NCI-H2196 (cell line): ENCODE results near the gene RBCK1.
"Not testable (repeated sequence)": the region's sequence is repeated elsewhere in the genome, so short reads cannot be mapped to it uniquely, and the experiment has no call there.

Experiments
- DNase-seq: peaks from one replicate; lab custom pipeline; 2025; ENCODE audit not compliant: unreplicated experiment; lab: John Stamatoyannopoulos, UW

The RBCK1 gene

DNA sequence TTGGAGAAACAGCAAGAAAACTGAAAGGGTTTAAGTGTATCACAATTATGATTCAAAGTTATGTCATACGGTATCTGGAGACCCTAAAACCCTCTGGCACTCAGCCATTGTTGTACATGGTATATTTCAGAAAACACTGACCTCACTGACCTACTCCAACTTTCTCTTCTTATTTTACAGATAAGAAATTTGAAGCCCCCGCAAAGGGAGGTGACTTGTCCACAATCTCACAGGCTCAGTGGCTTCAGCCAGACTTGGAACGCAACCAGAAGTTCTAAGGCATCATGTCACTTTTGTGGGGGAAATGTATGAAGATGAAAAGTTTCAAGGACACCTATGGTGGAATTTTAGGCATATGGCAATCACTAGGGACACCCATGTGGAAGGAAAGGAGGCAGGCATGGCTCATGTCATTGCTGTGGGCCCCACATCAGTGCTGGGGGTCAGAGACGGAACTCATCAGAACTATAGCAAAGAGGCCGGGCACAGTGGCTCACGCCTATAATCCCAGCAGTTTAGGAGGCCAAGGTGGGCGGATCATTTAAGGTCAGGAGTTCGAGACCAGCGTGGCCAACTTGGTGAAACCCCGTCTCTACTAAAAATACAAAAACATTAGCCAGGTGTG, 32.7 kb upstream of the RBCK1 start:
- no peak for DNase-seq

DNA sequence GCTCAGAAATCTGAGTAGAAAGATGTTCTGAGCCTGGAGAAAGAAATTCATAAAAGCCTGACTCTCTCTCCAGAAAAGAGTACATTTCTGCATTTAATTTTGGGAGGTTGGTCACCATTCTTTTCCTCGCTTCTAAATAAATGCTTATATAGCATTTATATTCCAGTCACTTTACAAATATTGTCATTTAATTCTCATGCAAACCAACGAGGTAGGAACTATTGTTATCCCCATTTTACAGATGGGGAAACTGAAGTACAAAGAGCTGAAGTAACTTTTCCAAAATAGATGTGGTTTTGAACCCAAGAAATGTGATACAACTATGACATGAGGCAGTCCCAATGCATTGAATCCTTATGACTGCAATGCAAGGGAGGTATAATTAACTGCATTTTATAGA, 32.0 kb upstream of the RBCK1 start:
- DNase-seq: no peak

DNA sequence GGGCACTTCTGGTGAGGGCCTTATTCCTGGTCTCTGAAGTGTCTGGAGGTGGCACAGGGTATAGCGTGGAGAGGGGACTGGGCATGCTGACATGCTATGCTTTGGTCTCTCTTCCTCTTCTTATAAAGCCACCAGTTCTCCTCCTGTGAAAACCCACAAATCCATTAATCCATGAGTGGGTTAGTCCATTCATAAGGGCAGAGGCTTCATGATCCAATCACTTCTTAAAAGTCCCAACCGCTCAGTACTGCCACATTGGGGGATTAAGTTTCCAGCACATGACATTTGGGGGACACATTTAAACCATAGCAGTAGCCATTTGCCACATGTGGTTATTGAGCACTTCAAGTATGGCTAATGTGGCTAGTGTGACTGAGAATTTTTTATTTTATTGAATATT, 31.3 kb upstream of the RBCK1 start:
- DNase-seq: no peak

DNA sequence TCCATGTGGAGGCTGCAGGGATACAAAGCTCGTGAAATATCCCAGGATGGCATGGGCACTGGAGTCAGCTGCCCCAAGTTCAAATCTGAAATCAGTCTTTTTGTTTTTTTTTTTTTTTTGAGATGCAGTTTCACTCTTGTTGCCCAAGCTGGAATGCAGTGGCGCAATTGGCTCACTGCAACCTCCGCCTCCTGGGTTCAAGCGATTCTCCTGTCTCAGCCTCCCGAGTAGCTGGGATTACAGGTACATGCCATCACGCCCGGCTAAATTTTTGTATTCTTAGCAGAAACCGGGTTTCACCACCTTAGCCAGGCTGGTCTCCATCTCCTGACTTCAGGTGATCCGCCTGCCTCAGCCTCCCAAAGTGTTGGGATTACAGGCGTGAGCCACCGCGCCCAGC, 30.5 kb upstream of the RBCK1 start:
- DNase-seq: not testable (repeated sequence)

DNA sequence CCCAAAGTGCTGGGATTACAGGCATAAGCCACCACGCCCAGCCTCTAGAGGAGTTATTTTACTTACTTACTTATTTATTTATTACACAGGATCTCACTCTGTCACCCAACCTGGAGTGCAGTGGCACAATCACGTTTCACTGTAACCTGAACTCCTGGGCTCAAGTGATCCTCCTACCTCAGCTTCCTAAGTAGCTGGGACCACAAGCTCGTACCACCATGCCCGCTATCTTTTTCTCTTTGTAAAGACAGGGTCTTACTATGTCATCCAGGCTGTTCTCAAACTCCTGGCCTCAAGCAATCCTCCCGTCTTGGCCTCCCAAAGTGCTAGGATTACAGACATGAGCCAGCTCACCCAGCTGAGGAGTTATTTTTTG, 29.1 kb upstream of the RBCK1 start:
- no peak for DNase-seq

DNA sequence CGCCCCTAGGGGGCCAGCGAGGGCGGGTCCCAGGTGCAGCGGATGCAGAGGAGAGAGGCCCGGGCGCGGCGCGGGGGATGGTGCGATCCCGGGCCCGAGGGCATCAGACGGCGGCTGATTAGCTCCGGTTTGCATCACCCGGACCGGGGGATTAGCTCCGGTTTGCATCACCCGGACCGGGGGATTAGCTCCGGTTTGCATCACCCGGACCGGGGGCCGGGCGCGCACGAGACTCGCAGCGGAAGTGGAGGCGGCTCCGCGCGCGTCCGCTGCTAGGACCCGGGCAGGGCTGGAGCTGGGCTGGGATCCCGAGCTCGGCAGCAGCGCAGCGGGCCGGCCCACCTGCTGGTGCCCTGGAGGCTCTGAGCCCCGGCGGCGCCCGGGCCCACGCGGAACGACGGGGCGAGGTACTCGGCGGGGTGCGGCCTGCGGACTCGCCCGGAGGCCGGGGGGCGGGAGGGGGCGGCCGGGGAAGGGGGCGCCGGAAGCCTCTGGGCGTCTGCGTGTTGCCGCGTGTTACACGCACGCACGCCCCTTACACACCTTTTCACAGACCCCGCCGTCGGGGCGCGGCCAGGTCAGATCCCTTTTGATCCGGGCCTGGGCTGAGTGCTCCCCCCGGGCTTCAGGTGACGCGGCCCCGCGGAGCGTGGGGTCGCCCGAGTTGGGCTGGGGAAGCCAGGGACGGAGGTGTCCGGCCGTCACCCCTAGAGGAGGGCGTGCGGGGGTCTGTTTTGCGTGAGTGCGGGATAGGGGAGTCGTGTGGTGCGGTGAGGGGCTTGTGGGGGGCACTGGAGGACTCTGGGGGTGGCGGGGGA, 27.1 kb upstream of the RBCK1 start:
- peak; percentile 73 for DNase-seq

DNA sequence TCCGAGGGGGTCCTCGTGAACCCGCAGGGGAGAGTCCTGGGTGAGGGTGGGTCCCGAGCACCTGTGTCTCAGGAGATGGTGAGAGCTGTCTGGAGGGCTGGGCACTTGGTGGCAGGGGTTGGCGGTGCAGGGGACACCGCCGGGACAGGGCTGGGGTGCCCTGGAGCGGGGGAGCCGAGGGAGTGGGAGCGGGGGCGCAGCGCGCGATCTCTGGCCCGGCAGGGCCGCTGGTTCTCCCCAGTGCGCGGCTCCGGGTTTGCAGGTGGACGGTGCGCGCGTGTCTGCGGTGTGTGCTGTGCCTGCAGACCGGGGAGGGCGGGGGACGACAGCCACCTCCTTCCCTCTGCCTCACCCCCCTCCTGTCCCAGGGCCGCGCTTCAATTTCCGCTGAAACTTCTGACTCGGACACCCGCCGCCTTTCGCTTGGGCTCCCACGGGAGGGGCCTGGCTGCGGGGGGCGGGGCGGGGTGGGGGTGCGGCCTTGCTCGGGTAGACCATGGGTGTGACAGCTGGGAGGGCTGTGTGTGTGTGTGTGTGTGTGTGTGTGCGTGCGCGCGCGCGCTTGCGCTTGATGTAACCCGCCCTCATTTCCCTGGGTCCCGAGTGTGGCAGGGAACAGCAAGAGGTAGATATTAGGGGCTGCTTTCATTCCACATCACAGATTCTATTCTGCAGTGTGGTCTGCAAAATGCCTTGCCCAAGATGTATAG, 26.4 kb upstream of the RBCK1 start:
- DNase-seq: peak; percentile 72

DNA sequence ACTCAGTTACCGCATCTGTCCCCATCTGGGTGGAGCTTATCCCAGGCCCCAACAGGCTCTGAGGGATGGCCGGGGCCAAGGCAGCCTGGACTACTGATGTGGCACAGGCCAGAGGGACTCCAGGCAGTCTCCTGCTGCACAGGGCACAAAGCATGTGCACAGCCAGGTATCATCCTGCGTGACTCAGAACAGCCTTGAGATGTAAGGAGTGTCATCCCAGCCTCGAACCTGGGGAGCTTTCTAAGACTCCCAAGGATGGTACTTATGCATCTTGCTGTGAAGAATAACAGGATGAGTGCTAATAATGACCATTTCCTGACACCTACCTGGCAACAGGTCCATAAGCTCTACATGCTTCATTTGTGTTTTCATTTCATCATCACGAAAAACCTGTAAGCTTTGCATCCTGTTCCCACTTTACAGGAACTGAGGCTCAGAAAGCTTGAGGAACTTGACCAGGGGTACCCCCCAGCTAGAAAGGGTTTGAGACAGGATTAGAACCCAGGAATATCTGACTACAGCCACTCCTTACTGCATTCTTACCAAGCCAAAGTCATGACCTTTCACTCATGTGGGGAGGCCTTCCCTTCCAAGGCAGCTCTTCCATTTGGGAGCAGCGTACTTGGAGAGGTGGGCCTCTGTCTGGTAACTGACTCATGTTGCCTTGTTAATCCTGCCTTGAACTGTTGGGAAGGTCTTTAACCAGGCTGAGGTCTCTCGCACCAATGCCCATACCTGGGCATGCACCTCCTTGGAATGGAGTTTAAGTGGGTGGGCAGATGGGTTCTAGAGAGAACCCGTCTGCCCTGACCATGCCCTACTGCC, 25.6 kb upstream of the RBCK1 start:
- DNase-seq: no peak

DNA sequence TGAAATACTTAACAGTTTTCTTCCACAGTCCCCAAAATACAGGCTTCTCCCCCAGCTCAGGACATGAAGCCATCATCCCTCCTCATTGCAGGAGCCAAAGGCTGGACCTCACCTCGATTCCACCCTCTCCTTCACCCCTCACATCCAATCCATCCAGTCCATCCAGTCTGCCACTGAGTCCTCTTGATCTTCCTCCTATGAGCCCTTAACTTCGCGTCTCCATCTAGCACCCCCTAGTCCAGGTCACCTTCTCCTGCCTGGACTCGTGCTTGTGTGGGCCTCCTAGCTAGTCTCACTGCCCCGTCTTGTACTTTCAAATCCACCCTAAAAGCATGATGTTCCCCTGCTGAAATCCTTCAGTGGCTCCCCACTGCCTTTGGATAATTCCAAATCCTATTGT, 24.2 kb upstream of the RBCK1 start:
- no peak for DNase-seq

DNA sequence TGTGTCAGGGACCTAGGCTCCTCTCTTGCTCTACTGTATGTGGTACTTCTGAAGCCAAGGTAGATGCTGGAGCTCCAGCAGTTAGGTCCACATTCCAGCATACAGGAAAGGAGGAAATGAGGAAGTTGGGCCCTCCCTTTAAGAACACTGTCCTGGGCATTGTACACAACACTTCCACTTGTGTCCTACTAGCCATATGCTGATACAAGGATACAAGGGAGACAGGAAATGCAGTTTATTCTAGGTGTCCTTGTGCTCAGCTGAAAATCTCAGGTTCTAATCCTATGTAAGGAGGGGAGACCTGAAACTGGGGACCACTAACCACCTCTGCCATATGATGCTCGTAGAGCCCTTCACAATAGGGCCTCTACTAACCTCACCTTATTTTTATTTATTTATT, 23.4 kb upstream of the RBCK1 start:
- no peak for DNase-seq

DNA sequence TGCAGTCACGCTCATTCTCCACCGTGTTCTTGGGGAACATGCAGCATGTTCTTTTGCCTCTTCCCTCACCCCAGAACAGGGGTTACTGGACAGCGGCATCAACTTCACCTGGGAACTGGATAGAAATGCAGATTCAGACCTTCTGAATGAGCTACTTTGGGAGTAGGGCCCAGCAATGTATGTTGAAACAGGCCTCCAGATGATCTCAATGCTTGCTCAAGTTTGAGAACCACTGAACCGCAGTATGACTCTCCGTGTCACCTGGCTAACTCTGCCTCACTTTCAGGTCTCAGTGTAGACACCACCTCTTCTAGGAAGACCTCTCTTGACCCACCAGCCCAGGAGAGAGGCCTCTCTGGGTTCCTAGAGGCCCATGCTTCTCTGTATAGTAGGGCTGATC, 22.7 kb upstream of the RBCK1 start:
- no peak for DNase-seq

DNA sequence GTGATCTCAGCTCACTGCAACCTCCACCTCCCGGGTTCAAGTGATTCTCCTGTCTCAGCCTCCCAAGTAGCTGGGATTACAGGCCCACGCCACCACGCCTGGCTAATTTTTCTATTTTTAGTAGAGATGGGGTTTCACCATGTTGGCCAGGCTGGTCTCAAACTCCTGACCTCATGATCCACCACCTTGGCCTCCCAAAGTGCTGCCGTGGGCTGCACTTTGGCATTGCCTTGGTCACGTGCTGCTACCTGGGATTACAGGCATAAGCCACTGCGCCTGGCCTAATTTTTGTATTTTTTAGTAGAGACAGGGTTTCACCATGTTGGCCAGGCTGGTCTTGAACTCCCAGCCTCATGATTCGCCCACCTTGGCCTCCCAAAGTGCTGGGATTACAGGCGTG, 21.5 kb upstream of the RBCK1 start:
- DNase-seq: not testable (repeated sequence)

DNA sequence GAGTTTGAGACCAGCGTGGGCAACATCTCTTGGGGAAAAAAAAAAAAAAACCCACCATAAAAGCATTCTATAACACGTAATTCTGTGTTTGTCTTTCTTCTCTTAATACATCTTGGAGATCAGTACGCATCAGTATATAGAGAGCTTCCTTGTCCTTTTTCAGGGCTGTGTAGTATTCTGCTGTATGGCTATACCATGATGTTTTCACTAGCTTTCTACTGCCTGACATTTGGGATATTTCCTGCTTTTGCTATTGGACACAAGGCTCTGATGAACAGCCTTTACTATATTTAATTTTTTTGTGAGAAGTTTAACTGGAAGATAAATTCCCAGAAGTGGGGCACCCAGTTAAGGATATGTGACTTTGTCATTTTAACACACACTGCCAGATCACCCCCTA, 20.6 kb upstream of the RBCK1 start:
- DNase-seq: no peak

DNA sequence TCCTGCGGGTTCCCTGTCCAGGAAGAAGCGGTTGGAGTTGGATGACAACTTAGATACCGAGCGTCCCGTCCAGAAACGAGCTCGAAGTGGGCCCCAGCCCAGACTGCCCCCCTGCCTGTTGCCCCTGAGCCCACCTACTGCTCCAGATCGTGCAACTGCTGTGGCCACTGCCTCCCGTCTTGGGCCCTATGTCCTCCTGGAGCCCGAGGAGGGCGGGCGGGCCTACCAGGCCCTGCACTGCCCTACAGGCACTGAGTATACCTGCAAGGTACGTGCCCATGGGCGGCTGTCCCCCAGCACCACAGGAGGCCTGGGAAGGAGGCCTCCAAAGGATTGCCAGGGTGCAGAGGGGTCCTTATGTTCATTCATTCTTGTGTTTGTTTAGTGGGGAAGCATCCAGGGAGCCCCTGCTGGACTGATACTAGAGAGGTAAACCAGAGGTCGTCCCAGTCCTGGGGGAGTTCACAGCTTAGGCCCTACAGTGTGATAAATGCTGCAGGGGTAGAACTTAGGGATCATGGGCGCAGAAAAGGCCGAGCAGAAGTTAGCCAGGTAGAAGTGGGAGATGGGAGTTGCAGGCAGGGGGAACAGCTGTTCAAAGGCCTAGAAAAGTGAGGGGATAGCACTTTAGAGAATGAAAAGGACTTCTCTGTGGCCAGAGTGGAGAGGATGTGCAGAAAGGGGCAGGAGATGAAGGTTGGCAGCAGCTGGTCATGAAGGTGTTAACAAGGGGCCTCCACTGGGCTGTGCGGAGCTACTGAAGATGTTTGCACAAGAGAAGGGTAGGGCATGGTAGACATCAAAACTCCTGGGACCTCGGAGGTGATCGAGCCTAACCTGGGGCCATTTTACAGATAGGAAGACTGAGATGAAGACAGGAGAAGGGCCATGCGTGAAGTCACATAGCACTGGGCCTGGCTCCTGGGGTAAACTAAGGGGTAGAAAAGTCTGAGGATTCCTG, 19.8 kb upstream of the RBCK1 start:
- no peak for DNase-seq

DNA sequence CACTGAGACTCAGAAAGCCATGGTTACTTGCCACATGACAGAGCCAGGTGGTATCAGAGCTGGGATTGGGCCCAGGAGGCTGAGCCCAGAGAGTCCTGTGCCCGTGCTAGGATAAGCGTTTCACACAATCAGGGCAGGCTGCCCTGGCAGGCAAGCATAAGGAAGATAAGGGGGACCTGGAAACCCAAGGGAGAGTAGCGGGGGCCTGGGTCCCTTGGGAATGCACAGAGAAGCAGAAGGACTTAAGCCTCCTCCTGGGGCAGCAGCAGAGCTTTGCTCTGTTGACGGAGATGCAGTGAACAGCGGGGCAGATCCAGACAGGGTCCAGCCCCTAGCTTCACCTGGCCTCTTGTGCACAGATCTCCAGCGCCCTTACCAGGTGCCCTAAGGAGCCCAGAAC, 18.9 kb upstream of the RBCK1 start:
- no peak for DNase-seq

DNA sequence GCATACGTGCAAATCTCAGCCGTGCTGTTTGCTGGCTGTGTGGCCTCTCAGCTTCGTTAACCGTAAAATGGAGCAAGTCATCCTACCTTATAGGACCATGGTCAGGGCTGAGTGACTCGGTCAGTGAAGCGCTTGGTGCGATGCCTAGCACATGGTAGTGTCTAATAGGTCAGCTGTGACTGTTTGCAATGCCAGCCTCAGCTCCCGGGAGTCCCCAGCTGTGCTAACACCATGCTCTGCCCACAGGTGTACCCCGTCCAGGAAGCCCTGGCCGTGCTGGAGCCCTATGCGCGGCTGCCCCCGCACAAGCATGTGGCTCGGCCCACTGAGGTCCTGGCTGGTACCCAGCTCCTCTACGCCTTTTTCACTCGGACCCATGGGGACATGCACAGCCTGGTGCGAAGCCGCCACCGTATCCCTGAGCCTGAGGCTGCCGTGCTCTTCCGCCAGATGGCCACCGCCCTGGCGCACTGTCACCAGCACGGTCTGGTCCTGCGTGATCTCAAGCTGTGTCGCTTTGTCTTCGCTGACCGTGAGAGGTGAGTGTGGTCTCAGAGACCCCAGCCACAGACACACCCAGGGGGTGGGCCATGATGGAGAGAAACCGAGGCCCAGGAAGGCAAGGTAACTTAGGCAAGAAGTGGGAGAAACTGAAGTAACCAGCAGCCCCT, 16.9 kb upstream of the RBCK1 start:
- DNase-seq: no peak

DNA sequence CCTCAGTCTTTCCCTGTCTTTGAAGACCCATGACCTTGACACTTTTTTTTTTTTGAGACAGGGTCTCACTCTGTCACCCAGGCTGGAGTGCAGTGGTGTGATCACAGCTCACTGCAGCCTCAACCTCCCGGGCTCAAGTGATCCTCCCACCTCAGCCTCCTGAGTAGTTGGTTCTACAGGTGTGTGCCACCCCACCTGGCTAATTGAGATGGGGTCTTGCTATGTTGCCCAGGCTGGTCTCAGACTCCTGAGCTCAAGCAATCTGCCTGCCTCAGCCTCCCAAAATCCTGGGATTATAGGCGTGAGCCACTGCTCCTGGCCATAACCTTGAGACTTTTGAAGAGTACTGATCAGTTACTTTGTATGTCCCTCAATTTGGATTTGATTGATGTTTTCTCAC, 14.8 kb upstream of the RBCK1 start:
- DNase-seq: not testable (repeated sequence)

DNA sequence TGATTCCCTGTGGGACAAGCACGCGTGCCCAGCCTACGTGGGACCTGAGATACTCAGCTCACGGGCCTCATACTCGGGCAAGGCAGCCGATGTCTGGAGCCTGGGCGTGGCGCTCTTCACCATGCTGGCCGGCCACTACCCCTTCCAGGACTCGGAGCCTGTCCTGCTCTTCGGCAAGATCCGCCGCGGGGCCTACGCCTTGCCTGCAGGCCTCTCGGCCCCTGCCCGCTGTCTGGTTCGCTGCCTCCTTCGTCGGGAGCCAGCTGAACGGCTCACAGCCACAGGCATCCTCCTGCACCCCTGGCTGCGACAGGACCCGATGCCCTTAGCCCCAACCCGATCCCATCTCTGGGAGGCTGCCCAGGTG, 11.9 kb upstream of the RBCK1 start:
- no peak for DNase-seq

DNA sequence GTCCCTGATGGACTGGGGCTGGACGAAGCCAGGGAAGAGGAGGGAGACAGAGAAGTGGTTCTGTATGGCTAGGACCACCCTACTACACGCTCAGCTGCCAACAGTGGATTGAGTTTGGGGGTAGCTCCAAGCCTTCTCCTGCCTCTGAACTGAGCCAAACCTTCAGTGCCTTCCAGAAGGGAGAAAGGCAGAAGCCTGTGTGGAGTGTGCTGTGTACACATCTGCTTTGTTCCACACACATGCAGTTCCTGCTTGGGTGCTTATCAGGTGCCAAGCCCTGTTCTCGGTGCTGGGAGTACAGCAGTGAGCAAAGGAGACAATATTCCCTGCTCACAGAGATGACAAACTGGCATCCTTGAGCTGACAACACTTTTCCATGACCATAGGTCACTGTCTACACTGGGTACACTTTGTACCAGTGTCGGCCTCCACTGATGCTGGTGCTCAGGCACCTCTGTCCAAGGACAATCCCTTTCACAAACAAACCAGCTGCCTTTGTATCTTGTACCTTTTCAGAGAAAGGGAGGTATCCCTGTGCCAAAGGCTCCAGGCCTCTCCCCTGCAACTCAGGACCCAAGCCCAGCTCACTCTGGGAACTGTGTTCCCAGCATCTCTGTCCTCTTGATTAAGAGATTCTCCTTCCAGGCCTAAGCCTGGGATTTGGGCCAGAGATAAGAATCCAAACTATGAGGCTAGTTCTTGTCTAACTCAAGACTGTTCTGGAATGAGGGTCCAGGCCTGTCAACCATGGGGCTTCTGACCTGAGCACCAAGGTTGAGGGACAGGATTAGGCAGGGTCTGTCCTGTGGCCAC, 11.3 kb upstream of the RBCK1 start:
- no peak for DNase-seq
